H1 (cell line): Measurements from ENCODE around the gene KLHL14. TPM values are rescaled to one million over a fixed set of nuclear protein-coding genes. Genes with fewer than 3 reads are reported as not detected.

ENCODE experiments used
- CTCF ChIA-PET: fragments of 300-600 bp; sonication (Branson Sonifier 250); formaldehyde crosslinking; loops from one replicate; lab custom pipeline; 2021; ENCODE audit not compliant: partially characterized antibody; lab: Charles Lee
- POLR2A ChIA-PET: fragments of 300-600 bp; sonication (Branson Sonifier 250); formaldehyde crosslinking; loops from one replicate; lab custom pipeline; 2021; ENCODE audit warnings: inconsistent platforms; ENCODE audit not compliant: partially characterized antibody; lab: Charles Lee
- DNase-seq, 2 experiments: peaks; one replicate each; pipeline versions ENCODE4 v3.0.0 to v3.0.0-alpha.2; 2010 to 2022; ENCODE audit warnings: low spot score in 2 of 2, low read depth in 1 of 2, mixed read lengths in 1 of 2
- FAIRE-seq: peaks from 2 replicates; lab custom pipeline; 2011; peaks lifted over from hg19 to GRCh38; lab: Jason Lieb, UNC
- H2AFZ ChIP-seq: 2 replicates; pipeline ENCODE4 v1.8.1; 2012; ENCODE audit warnings: low read length, inconsistent platforms
- H2AK5ac ChIP-seq: 2 replicates; pipeline ENCODE4 v1.6.1; 2013; ENCODE audit warnings: low read depth, low read length
- H2BK120ac ChIP-seq: replicated peaks from 2 replicates; pipeline ENCODE3; 2013; ENCODE audit warnings: low read depth, low read length, inconsistent platforms
- H2BK12ac ChIP-seq: 2 replicates; pipeline ENCODE4 v1.6.1; 2013; ENCODE audit warnings: low read depth, low read length
- H2BK15ac ChIP-seq: 2 replicates; pipeline ENCODE4 v1.6.1; 2013; ENCODE audit warnings: low read length
- H2BK20ac ChIP-seq: 2 replicates; pipeline ENCODE4 v1.6.1; 2013; ENCODE audit warnings: low read length
- H2BK5ac ChIP-seq: 2 replicates; pipeline ENCODE4 v1.6.1; 2013; ENCODE audit warnings: low read depth, low read length
- H3K14ac ChIP-seq: 2 replicates; pipeline ENCODE4 v1.6.1; 2013; ENCODE audit warnings: inconsistent platforms; ENCODE audit not compliant: insufficient read length
- H3K18ac ChIP-seq: 2 replicates; pipeline ENCODE4 v1.6.1; 2013; ENCODE audit warnings: low read length; ENCODE audit errors: extremely low read depth
- H3K23ac ChIP-seq: 2 replicates; pipeline ENCODE4 v1.6.1; 2013; ENCODE audit warnings: inconsistent platforms; ENCODE audit not compliant: insufficient read length
- H3K23me2 ChIP-seq: 2 replicates; pipeline ENCODE4 v1.6.1; 2013; ENCODE audit warnings: low read depth, low read length
- H3K27ac ChIP-seq: 2 replicates; pipeline ENCODE4 v1.6.1; 2011; ENCODE audit warnings: low read depth, low read length, inconsistent platforms
- H3K27me3 ChIP-seq, 4 experiments: replicated peaks in 1 of 4; 1 replicate in 1 of 4; 2 replicates in 3 of 4; pipeline versions ENCODE4 v1.6.1 to v1.8.1; 2011 to 2013; ENCODE audit warnings: low read length in 3 of 4, mild to moderate bottlenecking in 3 of 4, inconsistent platforms in 2 of 4, mixed read lengths in 2 of 4, moderate library complexity in 1 of 4; ENCODE audit not compliant: control insufficient read depth in 3 of 4, insufficient read depth in 3 of 4; ENCODE audit errors: extremely low read depth in 1 of 4
- H3K36me3 ChIP-seq, 4 experiments: 2 replicates each; pipeline versions ENCODE4 v1.6.1 to v1.8.1; 2011 to 2013; ENCODE audit warnings: mild to moderate bottlenecking in 4 of 4, low read length in 3 of 4, moderate library complexity in 2 of 4, control low read depth in 1 of 4, inconsistent platforms in 1 of 4; ENCODE audit not compliant: insufficient read depth in 4 of 4, control insufficient read depth in 2 of 4
- H3K4ac ChIP-seq: replicated peaks from 2 replicates; pipeline ENCODE3; 2013; ENCODE audit warnings: low read length, low read depth, mixed read lengths, inconsistent platforms; ENCODE audit not compliant: insufficient read length
- H3K4me1 ChIP-seq, 4 experiments: replicated peaks in 1 of 4; 1 replicate in 1 of 4; 2 replicates in 3 of 4; pipeline versions ENCODE4 v1.6.1 to v1.8.1; 2011 to 2013; ENCODE audit warnings: low read length in 3 of 4, inconsistent platforms in 2 of 4, mixed read lengths in 1 of 4; ENCODE audit not compliant: insufficient read depth in 4 of 4, control insufficient read depth in 3 of 4
- H3K4me2 ChIP-seq, 2 experiments: 2 replicates each; pipeline versions ENCODE4 v1.6.1 to v1.8.1; 2011 to 2013; ENCODE audit warnings: low read depth in 2 of 2, low read length in 2 of 2, control low read depth in 1 of 2, inconsistent platforms in 1 of 2, mild to moderate bottlenecking in 1 of 2; ENCODE audit not compliant: insufficient read depth in 1 of 2
- H3K4me3 ChIP-seq, 4 experiments: fragments of 200-600, 300-600 bp in 1 of 4; sonication (generic), shearing (Covaris generic), sonication (Bioruptor Twin) in 1 of 4; 2 replicates each; pipeline versions ENCODE4 v1.5.1 to v1.8.1; 2011 to 2016; ENCODE audit warnings: low read length in 4 of 4, low read depth in 3 of 4, control low read depth in 2 of 4, inconsistent platforms in 2 of 4, mild to moderate bottlenecking in 2 of 4, mixed read lengths in 1 of 4, moderate library complexity in 1 of 4; ENCODE audit not compliant: insufficient read depth in 2 of 4; ENCODE audit errors: extremely low read depth in 1 of 4
- H3K56ac ChIP-seq: replicated peaks from 2 replicates; pipeline ENCODE3; 2013; ENCODE audit warnings: low read depth, mild to moderate bottlenecking, mixed read lengths, low read length, inconsistent platforms; ENCODE audit not compliant: insufficient read length
- H3K79me1 ChIP-seq: 2 replicates; pipeline ENCODE4 v1.6.1; 2013; ENCODE audit warnings: low read depth, low read length, control low read depth
- H3K79me2 ChIP-seq, 2 experiments: 2 replicates each; pipeline versions ENCODE4 v1.6.1 to v1.8.1; 2012 to 2013; ENCODE audit warnings: low read length in 2 of 2, mild to moderate bottlenecking in 2 of 2, inconsistent platforms in 1 of 2; ENCODE audit not compliant: insufficient read depth in 2 of 2, control insufficient read depth in 1 of 2
- H3K9ac ChIP-seq, 4 experiments: replicated peaks in 1 of 4; 1 replicate in 1 of 4; 2 replicates in 3 of 4; pipeline versions ENCODE4 v1.6.1 to v1.8.1; 2011 to 2013; ENCODE audit warnings: low read depth in 3 of 4, low read length in 3 of 4, control low read depth in 2 of 4, mild to moderate bottlenecking in 2 of 4, moderate library complexity in 2 of 4, inconsistent platforms in 1 of 4; ENCODE audit errors: extremely low read depth in 1 of 4
- H3K9me3 ChIP-seq, 2 experiments: 2 replicates each; pipeline versions ENCODE4 v1.6.1 to v1.8.1; 2012 to 2013; ENCODE audit warnings: mild to moderate bottlenecking in 2 of 2, moderate library complexity in 2 of 2, control low read depth in 1 of 2, inconsistent platforms in 1 of 2, low read depth in 1 of 2, low read length in 1 of 2, mixed read lengths in 1 of 2; ENCODE audit not compliant: insufficient read depth in 2 of 2
- H4K20me1 ChIP-seq, 2 experiments: replicated peaks in 1 of 2; 2 replicates each; pipeline versions ENCODE3 to v1.8.1; 2011 to 2013; ENCODE audit warnings: inconsistent platforms in 2 of 2, low read length in 2 of 2, mild to moderate bottlenecking in 1 of 2; ENCODE audit not compliant: insufficient read depth in 2 of 2, control insufficient read depth in 1 of 2
- H4K5ac ChIP-seq: 2 replicates; pipeline ENCODE4 v1.6.1; 2013; ENCODE audit warnings: low read length, low read depth, mixed read lengths, inconsistent platforms; ENCODE audit not compliant: insufficient read length
- H4K8ac ChIP-seq: 2 replicates; pipeline ENCODE4 v1.8.0; 2013; ENCODE audit warnings: mild to moderate bottlenecking, moderate library complexity, low read length, inconsistent platforms; ENCODE audit not compliant: insufficient read depth; ENCODE audit errors: extremely low read depth
- H4K91ac ChIP-seq: replicated peaks from 2 replicates; pipeline ENCODE3; 2013; ENCODE audit warnings: low read length, mixed read lengths, inconsistent platforms; ENCODE audit not compliant: insufficient read length
- BRCA1 ChIP-seq: IDR thresholded peaks from 2 replicates; pipeline ENCODE4 v1.6.1; 2012; ENCODE audit warnings: low read depth, low read length, improper control_type of control experiment
- CEBPB ChIP-seq: IDR thresholded peaks from 2 replicates; pipeline ENCODE4 v1.6.1; 2012; ENCODE audit warnings: low read depth, low read length
- CHD2 ChIP-seq: IDR thresholded peaks from 2 replicates; pipeline ENCODE4 v1.6.1; 2012; ENCODE audit warnings: low read length, improper control_type of control experiment
- HDAC2 ChIP-seq, 2 experiments: fragments of 300-600 bp in 1 of 2; sonication (generic) in 1 of 2; IDR thresholded peaks; 2 replicates each; pipeline ENCODE4 v1.6.1; 2011 to 2012; ENCODE audit warnings: low read depth in 2 of 2, low read length in 2 of 2, mild to moderate bottlenecking in 2 of 2, moderate library complexity in 2 of 2, borderline replicate concordance in 1 of 2, inconsistent platforms in 1 of 2
- JUN ChIP-seq: IDR thresholded peaks from 2 replicates; pipeline ENCODE4 v1.6.1; 2011; ENCODE audit warnings: low read depth, mild to moderate bottlenecking, improper control_type of control experiment, low read length
- KDM4A ChIP-seq: IDR thresholded peaks from one replicate; pipeline ENCODE4 v1.7.1; 2012; ENCODE audit warnings: low read depth, mild to moderate bottlenecking, moderate library complexity, low read length, inconsistent platforms; ENCODE audit not compliant: severe bottlenecking
- KDM5A ChIP-seq: fragments of 200-600 bp; IDR thresholded peaks from 2 replicates; pipeline ENCODE4 v1.7.1; 2012; ENCODE audit warnings: mild to moderate bottlenecking, low read length, inconsistent platforms, mixed read lengths
- PHF8 ChIP-seq: fragments of 200-600 bp; sonication (generic); conservative IDR thresholded peaks from 2 replicates; pipeline ENCODE4 v1.7.1; 2012; ENCODE audit warnings: low read depth, mild to moderate bottlenecking, inconsistent platforms, low read length, moderate library complexity
- POU5F1 ChIP-seq: IDR thresholded peaks from 2 replicates; pipeline ENCODE4 v1.6.1; 2011; ENCODE audit warnings: low read depth, mild to moderate bottlenecking, low read length, moderate library complexity
- SIX5 ChIP-seq: IDR thresholded peaks from 2 replicates; pipeline ENCODE4 v1.6.1; 2011; ENCODE audit warnings: mild to moderate bottlenecking, low read depth, low read length
- SRF ChIP-seq: IDR thresholded peaks from 2 replicates; pipeline ENCODE4 v1.6.1; 2011; ENCODE audit warnings: mild to moderate bottlenecking, low read depth, low read length, moderate library complexity
- YY1 ChIP-seq: IDR thresholded peaks from 2 replicates; pipeline ENCODE4 v1.6.1; 2011; ENCODE audit warnings: low read depth, mild to moderate bottlenecking, low read length
- WGBS, 2 experiments: shearing (Covaris generic) in 1 of 2; methylation state at CpG; one replicate each; pipeline versions ENCODE4 v1.1.6 to v1.1.7; 2013 to 2015; ENCODE audit warnings: low lambda C conversion rate in 2 of 2, mixed read lengths in 2 of 2, inconsistent platforms in 1 of 2, low coverage in 1 of 2, missing lambda C conversion rate in 1 of 2; ENCODE audit not compliant: insufficient replicate concordance in 2 of 2, insufficient coverage in 1 of 2, insufficient read length in 1 of 2; ENCODE audit errors: extremely low coverage in 1 of 2, missing lambda C conversion rate in 1 of 2; 5-methylcytosine and 5-hydroxymethylcytosine counted together
- polyA plus RNA-seq, 7 experiments: library from polyadenylated mRNA; depleted of rRNA in 3 of 7; stranded (reverse) in 5 of 7; unstranded in 2 of 7; fragments of >200 nt in 5 of 7; fragments of 200-250 nt in 2 of 7; gene quantifications; 1 replicate in 5 of 7; 2 replicates in 1 of 7; 4 replicates in 1 of 7; pipeline versions ENCODE4 v1.2.1 to v1.2.3, GENCODE V29; 2011 to 2013; ENCODE audit warnings: missing spikeins in 2 of 7, mixed read lengths in 2 of 7
- total RNA-seq: library from RNA; stranded (reverse); fragmentation: NEBNext Ultra II Directional; extraction: Animal tissue kit (Norgen Biotek cat#: 25700); gene quantifications from 2 replicates; pipeline ENCODE4 v1.2.1, GENCODE V29; 2021

KLHL14 gene
- total and polyA plus RNA-seq, 2 of the 8 experiments (the other 6 are each of a cell fraction or from before 2014, with no cell fraction given): 1.1 to 1.2 TPM

GRCh38 chr18:32698153-32698552 is 74.7 kb downstream of the KLHL14 start:
- H3K18ac ChIP-seq: no peak overlapping the region
- no peaks in the 10 kb centered on the region for H3K27me3 ChIP-seq
- no peak overlapping the region for H3K4me2 ChIP-seq
- peaks cover 0 to 5% (median 2%) of the 10 kb centered on the region in 4 experiments; a peak in 1 of 7 replicates for H3K4me1 ChIP-seq
- FAIRE-seq (no peak), DNase-seq (no peak)
- 91% methylated on average over 3 of the region's 3 CpGs; no CpG with 5 or more reads in 1 of the 2 experiments for WGBS, 2 experiments
- TF ChIP-seq BRCA1: no peak
- no peak for TF ChIP-seq SRF
- no peak for TF ChIP-seq CEBPB
- no peak for TF ChIP-seq PHF8
- TF ChIP-seq POU5F1: no peak
- TF ChIP-seq SIX5: no peak
- TF ChIP-seq YY1: no peak
- TF ChIP-seq JUN: no peak
- no peak for TF ChIP-seq KDM4A
- TF ChIP-seq KDM5A: no peak
- TF ChIP-seq CHD2: no peak
- TF ChIP-seq HDAC2 (IDR thresholded peaks at IDR 0.05; ENCODE audit: borderline replicate concordance in 1 of 2, low read depth in 2 of 2, low read length in 2 of 2): no peak
- no peaks in the 10 kb centered on the region for H3K36me3 ChIP-seq
- no peak overlapping the region for H3K56ac ChIP-seq
- peaks cover 0 to 2% of the 10 kb centered on the region in 2 experiments for H4K20me1 ChIP-seq
- H2BK20ac ChIP-seq: no peak overlapping the region
- no peak overlapping the region for H3K23ac ChIP-seq
- H3K9me3 ChIP-seq: no peaks in the 10 kb centered on the region
- H3K14ac ChIP-seq: no peak overlapping the region
- H4K8ac ChIP-seq: no peak overlapping the region
- no peak overlapping the region for H2AFZ ChIP-seq
- no peak overlapping the region for H4K91ac ChIP-seq
- no peak overlapping the region for H2BK12ac ChIP-seq
- H3K27ac ChIP-seq: no peak overlapping the region
- H4K5ac ChIP-seq: no peak overlapping the region
- no peak overlapping the region for H2AK5ac ChIP-seq
- no peaks in the 10 kb centered on the region for H3K79me1 ChIP-seq
- no peak overlapping the region for H3K4me3 ChIP-seq
- no peak overlapping the region for H3K9ac ChIP-seq
- no peak overlapping the region for H2BK120ac ChIP-seq
- H3K4ac ChIP-seq: no peak overlapping the region
- ChIA-PET CTCF (interaction anchor here (1.4 to 1.6 kb wide), 2 partner anchors 11 to 14 kb away, joined by 3 to 4 read pairs; no protein-coding TSS in a partner anchor), POLR2A (no interaction called here)
- H2BK15ac ChIP-seq: no peak overlapping the region
- H3K79me2 ChIP-seq: no peaks in the 10 kb centered on the region
- no peaks in the 10 kb centered on the region for H3K23me2 ChIP-seq
- no peak overlapping the region for H2BK5ac ChIP-seq
